Urothelium cell line (cell line): ENCODE measurements around the gene FXR2.

Experiments used
- DNase-seq: peaks from one replicate; pipeline ENCODE4 v3.0.0; 2011; ENCODE audit warnings: low spot score, mixed read lengths
- FAIRE-seq: peaks from 2 replicates; lab custom pipeline; 2011; peaks lifted over from hg19 to GRCh38; lab: Jason Lieb, UNC

Gene FXR2

DNA sequence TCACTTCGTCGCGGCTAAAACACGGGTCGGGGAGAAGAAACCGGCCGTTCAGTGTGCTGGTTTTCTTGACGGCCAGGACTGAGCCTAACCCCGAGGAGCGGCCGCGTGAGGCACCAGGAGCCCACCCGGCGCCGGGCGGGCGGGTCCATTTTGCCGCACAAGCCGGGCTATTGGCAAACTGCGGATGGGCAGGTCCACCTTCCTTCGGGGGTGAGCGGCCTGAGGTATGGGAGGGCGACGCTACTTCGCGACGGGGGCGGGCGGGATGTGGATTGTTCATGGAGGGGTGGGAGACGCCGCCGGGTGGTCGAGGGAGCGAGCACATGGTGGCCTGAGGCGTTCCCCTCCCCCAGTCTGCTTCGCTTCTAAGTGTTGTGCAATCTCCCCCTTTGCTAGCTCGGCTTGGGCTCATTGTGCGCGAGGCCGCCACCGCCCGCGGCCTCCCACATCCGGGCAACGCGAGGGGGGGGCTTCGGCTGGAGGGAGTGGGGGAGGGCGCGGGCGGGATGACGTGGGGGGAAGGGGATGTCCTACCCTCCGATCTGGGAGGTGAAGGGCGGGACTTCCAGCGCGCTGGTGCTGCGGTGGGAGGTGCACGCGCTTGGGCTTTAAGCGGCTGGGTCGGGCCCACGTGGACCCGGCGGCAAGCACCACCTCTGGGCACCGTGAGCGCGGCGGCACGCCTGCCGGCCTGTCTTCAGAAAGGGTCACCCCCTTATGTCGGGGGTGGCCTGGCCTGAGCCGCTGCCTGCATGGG lies 41.2 kb downstream of the FXR2 start:
- DNase-seq, result peak; percentile 84
- FAIRE-seq, result no peak

DNA sequence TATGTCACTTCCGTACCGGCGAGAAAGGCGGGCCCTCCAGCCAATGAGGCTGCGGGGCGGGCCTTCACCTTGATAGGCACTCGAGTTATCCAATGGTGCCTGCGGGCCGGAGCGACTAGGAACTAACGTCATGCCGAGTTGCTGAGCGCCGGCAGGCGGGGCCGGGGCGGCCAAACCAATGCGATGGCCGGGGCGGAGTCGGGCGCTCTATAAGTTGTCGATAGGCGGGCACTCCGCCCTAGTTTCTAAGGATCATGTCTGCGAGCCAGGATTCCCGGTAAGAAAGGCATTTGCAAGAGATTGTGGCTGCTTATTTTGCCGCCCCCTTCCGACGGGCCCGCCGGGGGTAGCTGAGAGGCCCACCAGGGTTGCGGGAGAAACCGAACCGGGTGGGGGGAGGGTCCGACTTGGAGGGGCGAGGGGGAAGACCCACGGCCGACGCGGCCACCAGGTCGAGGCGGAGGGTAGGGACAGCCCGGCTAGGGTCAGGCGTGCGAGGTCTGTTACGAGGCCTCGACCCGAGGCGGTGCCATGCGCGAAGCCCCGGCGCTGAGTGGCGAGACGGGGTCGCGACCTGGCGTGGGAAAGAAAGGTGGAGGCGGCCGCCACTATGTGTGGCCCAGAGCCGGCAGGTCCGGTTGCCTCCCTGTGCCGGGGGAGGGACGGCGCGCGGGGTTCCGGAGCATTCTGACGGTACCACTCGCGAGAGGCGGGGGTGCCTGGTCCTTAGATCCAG lies 41.9 kb downstream of the FXR2 start:
- DNase-seq (peak; percentile 96), FAIRE-seq (no peak)

DNA sequence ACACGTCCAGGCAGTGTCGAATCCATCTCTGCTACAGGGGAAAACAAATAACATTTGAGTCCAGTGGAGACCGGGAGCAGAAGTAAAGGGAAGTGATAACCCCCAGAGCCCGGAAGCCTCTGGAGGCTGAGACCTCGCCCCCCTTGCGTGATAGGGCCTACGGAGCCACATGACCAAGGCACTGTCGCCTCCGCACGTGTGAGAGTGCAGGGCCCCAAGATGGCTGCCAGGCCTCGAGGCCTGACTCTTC lies 42.4 kb downstream of the FXR2 start:
- no peak for FAIRE-seq
- DNase-seq, result no peak

DNA sequence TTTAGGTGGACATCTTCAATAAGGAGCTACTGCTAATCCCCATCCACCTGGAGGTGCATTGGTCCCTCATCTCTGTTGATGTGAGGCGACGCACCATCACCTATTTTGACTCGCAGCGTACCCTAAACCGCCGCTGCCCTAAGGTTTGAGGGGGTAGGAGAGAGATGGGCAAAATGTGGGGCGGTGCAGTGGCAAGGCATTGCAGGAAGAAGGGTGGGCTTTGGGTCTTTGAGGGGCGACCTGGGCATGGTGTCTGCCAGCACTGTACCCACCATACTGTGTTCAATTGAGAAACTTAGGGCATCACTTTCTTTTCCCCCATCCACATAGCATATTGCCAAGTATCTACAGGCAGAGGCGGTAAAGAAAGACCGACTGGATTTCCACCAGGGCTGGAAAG lies 44.3 kb downstream of the FXR2 start:
- no peak for DNase-seq
- no peak for FAIRE-seq

- DNase-seq, result no peak
- no peak for FAIRE-seq
Observed at GRCh38 chr17:7569571-7569970, 45.1 kb downstream of the FXR2 start.

DNA sequence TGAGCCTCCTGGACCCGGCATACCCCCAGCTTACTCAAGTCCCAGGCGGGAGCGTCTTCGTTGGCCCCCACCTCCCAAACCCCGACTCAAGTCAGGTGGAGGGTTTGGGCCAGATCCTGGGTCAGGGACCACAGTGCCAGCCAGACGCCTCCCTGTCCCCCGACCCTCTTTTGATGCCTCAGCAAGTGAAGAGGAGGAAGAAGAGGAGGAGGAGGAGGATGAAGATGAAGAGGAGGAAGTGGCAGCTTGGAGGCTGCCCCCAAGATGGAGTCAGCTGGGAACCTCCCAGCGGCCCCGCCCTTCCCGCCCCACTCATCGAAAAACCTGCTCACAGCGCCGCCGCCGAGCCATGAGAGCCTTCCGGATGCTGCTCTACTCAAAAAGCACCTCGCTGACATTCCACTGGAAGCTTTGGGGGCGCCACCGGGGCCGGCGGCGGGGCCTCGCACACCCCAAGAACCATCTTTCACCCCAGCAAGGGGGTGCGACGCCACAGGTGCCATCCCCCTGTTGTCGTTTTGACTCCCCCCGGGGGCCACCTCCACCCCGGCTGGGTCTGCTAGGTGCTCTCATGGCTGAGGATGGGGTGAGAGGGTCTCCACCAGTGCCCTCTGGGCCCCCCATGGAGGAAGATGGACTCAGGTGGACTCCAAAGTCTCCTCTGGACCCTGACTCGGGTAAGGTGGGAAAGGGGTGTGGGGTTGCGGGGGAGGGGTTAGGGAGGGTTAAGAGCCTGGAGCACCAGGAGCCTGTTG lies 51.4 kb downstream of the FXR2 start:
- DNase-seq (no peak), FAIRE-seq (no peak)

DNA sequence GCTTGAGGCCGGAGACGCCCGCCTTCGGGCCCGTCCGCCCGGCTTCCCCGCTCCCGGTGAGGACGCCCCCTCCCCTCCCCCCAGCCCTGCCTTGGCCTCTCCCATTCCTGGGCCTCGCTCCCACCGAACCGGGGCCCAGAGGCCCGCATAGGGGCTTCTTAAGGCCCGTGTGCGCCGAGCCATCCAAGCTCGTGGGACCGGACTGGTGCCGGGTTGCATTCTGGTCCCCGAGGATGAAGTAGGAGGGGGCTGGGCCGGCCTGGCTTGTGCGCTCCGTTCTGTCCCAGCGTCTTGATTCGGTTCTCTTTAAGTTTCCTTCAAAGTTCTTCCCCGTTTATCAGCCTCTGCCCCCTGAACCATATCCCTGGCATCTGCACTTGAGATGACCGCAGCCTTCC lies 52.5 kb downstream of the FXR2 start:
- FAIRE-seq, result no peak
- no peak for DNase-seq

GRCh38 chr17:7561589-7562207 lies 53.0 kb downstream of the FXR2 start, which contains the start of gene SENP3:
Gene SENP3 (plus strand): TSS chr17:7561919. CDS start chr17:7563077, 1,158 bp downstream.
- DNase-seq, result peak; percentile 95
- FAIRE-seq, result no peak

DNA sequence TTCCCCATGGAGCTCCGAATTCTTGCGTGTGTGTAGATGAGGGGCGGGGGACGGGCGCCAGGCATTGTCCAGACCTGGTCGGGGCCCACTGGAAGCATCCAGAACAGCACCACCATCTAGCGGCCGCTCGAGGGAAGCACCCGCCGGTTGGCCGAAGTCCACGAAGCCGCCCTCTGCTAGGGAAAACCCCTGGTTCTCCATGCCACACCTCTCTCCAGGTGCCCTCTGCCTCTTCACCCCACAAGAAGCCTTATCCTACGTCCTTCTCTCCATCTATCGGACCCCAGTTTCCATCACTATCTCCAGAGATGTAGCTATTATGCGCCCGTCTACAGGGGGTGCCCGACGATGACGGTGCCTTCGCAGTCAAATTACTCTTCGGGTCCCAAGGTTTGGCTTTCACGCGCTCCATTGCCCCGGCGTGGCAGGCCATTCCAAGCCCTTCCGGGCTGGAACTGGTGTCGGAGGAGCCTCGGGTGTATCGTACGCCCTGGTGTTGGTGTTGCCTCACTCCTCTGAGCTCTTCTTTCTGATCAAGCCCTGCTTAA lies 53.6 kb downstream of the FXR2 start:
- DNase-seq (peak; percentile 81), FAIRE-seq (no peak)

GRCh38 chr17:7560172-7561027 lies 54.3 kb downstream of the FXR2 start:
- FAIRE-seq, result no peak
- peak; percentile 56 for DNase-seq

GRCh38 chr17:7559320-7560171 lies 55.2 kb downstream of the FXR2 start:
- FAIRE-seq (no peak), DNase-seq (no peak)

DNA sequence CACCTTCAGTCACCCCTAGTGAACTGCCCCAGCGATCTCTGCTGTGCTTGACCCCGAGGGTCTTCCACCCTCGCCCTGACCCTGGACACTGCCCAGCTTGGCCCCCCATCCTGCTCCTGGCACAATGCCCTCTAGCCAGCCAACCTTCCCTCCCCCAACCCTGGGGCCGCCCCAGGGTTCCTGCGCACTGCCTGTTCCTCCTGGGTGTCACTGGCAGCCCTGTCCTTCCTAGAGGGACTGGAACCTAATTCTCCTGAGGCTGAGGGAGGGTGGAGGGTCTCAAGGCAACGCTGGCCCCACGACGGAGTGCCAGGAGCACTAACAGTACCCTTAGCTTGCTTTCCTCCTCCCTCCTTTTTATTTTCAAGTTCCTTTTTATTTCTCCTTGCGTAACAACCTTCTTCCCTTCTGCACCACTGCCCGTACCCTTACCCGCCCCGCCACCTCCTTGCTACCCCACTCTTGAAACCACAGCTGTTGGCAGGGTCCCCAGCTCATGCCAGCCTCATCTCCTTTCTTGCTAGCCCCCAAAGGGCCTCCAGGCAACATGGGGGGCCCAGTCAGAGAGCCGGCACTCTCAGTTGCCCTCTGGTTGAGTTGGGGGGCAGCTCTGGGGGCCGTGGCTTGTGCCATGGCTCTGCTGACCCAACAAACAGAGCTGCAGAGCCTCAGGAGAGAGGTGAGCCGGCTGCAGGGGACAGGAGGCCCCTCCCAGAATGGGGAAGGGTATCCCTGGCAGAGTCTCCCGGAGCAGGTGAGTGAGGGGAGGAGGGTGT lies 56.0 kb downstream of the FXR2 start, which contains the start of gene TNFSF13:
TNFSF13 (plus strand) TSS at position 207 of the 776 bp plus-strand sequence; CDS start at position 497, 290 bp downstream.
- FAIRE-seq (no peak), DNase-seq (no peak)

DNA sequence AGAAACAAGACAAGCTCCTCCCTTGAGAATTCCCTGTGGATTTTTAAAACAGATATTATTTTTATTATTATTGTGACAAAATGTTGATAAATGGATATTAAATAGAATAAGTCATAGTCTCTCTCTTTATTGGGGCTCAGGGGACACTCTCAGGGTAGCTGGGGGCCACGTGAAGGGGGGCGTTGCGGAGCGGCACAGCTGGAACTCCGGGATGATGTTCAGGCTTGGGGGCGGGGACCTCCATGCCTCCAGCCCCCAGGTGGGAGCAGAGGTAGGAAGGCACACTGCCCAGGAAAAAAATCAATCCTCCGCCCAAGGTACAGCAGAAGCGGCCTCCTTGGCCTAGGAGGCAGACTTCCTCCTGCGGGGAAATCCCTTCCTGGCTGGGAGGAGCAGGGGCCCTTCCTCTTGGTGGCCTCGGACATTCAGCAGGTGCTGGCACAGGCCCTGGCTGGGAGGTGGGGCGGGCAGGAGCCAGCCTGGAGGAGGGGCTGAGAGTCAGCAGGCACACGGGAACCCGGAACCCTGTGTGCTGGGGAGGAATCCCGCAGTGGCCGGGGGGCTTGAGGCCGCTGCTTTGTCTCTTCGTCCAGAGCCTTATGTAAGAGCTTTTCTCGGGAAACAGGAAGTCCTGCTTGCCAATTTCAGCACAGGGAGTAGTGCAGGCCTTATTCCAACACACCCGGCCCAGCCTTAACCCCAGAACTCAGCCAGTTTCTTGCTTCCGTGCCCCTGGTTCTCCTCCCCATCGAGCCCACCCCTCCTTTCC lies 56.7 kb downstream of the FXR2 start:
- peak; percentile 58 for DNase-seq
- no peak for FAIRE-seq

DNA sequence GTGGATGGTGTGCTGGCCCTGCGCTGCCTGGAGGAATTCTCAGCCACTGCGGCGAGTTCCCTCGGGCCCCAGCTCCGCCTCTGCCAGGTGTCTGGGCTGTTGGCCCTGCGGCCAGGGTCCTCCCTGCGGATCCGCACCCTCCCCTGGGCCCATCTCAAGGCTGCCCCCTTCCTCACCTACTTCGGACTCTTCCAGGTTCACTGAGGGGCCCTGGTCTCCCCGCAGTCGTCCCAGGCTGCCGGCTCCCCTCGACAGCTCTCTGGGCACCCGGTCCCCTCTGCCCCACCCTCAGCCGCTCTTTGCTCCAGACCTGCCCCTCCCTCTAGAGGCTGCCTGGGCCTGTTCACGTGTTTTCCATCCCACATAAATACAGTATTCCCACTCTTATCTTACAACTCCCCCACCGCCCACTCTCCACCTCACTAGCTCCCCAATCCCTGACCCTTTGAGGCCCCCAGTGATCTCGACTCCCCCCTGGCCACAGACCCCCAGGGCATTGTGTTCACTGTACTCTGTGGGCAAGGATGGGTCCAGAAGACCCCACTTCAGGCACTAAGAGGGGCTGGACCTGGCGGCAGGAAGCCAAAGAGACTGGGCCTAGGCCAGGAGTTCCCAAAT lies 57.4 kb downstream of the FXR2 start:
- FAIRE-seq (no peak), DNase-seq (no peak)

DNA sequence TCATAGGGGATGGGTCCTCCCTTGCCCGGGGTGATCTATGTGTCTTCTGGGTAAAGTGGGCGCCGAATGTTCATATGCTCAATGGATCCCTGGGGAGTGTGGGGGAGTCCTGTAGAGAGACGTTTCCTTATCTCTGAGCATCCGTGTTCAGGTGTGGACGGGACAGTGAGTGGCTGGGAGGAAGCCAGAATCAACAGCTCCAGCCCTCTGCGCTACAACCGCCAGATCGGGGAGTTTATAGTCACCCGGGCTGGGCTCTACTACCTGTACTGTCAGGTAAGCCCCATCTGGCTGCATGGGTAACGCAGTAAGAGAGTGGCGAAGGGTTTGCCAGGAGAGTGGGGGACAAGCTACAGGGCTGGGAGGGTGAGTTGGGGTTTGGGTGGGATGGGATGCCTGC lies 58.1 kb downstream of the FXR2 start:
- DNase-seq (no peak), FAIRE-seq (no peak)

GRCh38 chr17:7555320-7555948 lies 59.3 kb downstream of the FXR2 start:
- no peak for FAIRE-seq

GRCh38 chr17:7553356-7553755 lies 61.3 kb downstream of the FXR2 start:
- DNase-seq (no peak), FAIRE-seq (no peak)

More at GRCh38 chr17:7555320-7555948, 59.3 kb downstream of the FXR2 start:
- no peak for DNase-seq
